ENCODE data around the gene TRAPPC3L. TPM values are rescaled to one million over a fixed set of nuclear protein-coding genes. Genes with fewer than 3 reads are reported as not detected.

The TRAPPC3L gene
- polyA plus RNA-seq, 1 of the 3 experiments (the other 2 are of a cell fraction) = 0.03 TPM

DNA sequence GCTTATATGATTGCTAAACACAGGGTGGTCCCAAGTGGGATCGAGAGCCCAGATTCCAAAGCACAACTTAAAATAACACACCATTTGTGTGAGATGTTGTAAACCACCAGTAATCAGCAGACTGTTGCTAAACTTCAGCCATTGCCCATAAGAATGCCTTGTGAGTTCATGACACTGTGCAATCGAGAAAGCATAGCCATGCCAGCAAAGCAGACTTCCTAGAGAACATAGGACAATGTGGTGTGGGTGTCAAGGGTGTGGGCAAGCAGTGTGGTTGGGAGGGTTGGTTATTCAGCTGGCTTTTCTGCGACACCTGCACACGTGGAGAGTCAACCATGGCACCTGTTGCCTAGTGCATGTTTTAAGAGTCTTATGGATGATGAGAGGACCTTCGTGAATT, 100.4 kb downstream of the TRAPPC3L start:
- 73% methylated on average over 5 of the region's 5 CpGs for WGBS (ENCODE audit: low lambda C conversion rate)
- Histone ChIP-seq H3K4me2 (no peak overlapping the region), H3K4me1 (ENCODE audit: control insufficient read depth in 1 of 2, insufficient read depth in 2 of 2, low read depth in 1 of 2, low read length in 1 of 2) (peaks cover 0 to 6% of the 10 kb centered on the region in 2 experiments; a peak in 3 of 4 replicates), H3K79me2 (ENCODE audit: insufficient read depth) (no peaks in the 10 kb centered on the region), H3F3A (replicated peaks; ENCODE audit: insufficient read depth) (peaks cover 14% of the 10 kb centered on the region), H3K27ac (ENCODE audit: low read depth in 2 of 2, low read length in 1 of 2) (no peak overlapping the region), H2AFZ (ENCODE audit: low read depth) (no peak overlapping the region), H3K9me3 (no peaks in the 10 kb centered on the region), H3K4me3 (ENCODE audit: low read depth in 2 of 2, low read length in 1 of 2) (no peak overlapping the region), H3K9me2 (no peaks in the 10 kb centered on the region), H3K9ac (no peak overlapping the region), H3K27me3 (ENCODE audit: insufficient read depth) (no peaks in the 10 kb centered on the region), H4K20me1 (ENCODE audit: insufficient read depth) (no peaks in the 10 kb centered on the region), H3K36me3 (replicated peaks in 1 of 2; ENCODE audit: control insufficient read depth in 1 of 2, insufficient read depth in 2 of 2, low read length in 1 of 2) (no peaks in the 10 kb centered on the region)
- no peak for DNase-seq
- TF ChIP-seq TCF12 (IDR thresholded peaks at IDR 0.05) (no peak), EP300 (IDR thresholded peaks at IDR 0.05; ENCODE audit: borderline replicate concordance in 1 of 2, low read depth in 1 of 2, low read length in 1 of 2) (no peak), SMC3 (IDR thresholded peaks at IDR 0.05; ENCODE audit: low read depth, low read length) (no peak), NRF1 (IDR thresholded peaks at IDR 0.05; ENCODE audit: low read depth, low read length) (no peak), RFX5 (IDR thresholded peaks at IDR 0.05; ENCODE audit: low read length) (no peak), EZH2phosphoT487 (IDR thresholded peaks at IDR 0.05; ENCODE audit: borderline replicate concordance, low read depth) (no peak), MEF2A (IDR thresholded peaks at IDR 0.05; ENCODE audit: borderline replicate concordance, low read depth) (no peak), RAD21 (IDR thresholded peaks at IDR 0.05; ENCODE audit: low read length) (no peak), CHD2 (IDR thresholded peaks at IDR 0.05; ENCODE audit: low read length, partially characterized antibody) (no peak)
- TF ChIP-seq, protein P1, sequence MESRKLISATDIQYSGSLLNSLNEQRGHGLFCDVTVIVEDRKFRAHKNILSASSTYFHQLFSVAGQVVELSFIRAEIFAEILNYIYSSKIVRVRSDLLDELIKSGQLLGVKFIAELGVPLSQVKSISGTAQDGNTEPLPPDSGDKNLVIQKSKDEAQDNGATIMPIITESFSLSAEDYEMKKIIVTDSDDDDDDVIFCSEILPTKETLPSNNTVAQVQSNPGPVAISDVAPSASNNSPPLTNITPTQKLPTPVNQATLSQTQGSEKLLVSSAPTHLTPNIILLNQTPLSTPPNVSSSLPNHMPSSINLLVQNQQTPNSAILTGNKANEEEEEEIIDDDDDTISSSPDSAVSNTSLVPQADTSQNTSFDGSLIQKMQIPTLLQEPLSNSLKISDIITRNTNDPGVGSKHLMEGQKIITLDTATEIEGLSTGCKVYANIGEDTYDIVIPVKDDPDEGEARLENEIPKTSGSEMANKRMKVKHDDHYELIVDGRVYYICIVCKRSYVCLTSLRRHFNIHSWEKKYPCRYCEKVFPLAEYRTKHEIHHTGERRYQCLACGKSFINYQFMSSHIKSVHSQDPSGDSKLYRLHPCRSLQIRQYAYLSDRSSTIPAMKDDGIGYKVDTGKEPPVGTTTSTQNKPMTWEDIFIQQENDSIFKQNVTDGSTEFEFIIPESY (IDR thresholded peaks at IDR 0.05; ENCODE audit: borderline replicate concordance, low read depth) = no peak
- TF ChIP-seq, protein P2, sequence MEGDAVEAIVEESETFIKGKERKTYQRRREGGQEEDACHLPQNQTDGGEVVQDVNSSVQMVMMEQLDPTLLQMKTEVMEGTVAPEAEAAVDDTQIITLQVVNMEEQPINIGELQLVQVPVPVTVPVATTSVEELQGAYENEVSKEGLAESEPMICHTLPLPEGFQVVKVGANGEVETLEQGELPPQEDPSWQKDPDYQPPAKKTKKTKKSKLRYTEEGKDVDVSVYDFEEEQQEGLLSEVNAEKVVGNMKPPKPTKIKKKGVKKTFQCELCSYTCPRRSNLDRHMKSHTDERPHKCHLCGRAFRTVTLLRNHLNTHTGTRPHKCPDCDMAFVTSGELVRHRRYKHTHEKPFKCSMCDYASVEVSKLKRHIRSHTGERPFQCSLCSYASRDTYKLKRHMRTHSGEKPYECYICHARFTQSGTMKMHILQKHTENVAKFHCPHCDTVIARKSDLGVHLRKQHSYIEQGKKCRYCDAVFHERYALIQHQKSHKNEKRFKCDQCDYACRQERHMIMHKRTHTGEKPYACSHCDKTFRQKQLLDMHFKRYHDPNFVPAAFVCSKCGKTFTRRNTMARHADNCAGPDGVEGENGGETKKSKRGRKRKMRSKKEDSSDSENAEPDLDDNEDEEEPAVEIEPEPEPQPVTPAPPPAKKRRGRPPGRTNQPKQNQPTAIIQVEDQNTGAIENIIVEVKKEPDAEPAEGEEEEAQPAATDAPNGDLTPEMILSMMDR (IDR thresholded peaks at IDR 0.05) = no peak
- CTCF ChIA-PET = interaction anchor here (0.6 to 4.3 kb wide), 7 partner anchors 16 to 157 kb away, joined by 3 to 19 read pairs (median 4); partner anchors contain the start of gene CALHM6
- POLR2A ChIA-PET = no interaction called here

Other genes starting within 250 kb of the TRAPPC3L start
- gene DSE, start 174.7 kb downstream of the TRAPPC3L start, polyA plus RNA-seq (2012; rRNA removed) = 12.7 and 17.4 TPM in 2 replicates
- gene CALHM6, start 84.3 kb downstream of the TRAPPC3L start, polyA plus RNA-seq (2012; rRNA removed) = 0.31 and 0.51 TPM in 2 replicates
- 0.38 and 0.55 TPM in 2 replicates for gene CALHM5, start 34.0 kb downstream of the TRAPPC3L start, polyA plus RNA-seq (2012; rRNA removed)
- not detected in 2 replicates for gene CALHM4, start 8.1 kb upstream of the TRAPPC3L start, polyA plus RNA-seq (2012; rRNA removed)
- 17.7 and 18.8 TPM in 2 replicates for gene RWDD1, start 25.8 kb upstream of the TRAPPC3L start, polyA plus RNA-seq (2012; rRNA removed)
- gene RSPH4A, start 70.8 kb upstream of the TRAPPC3L start, polyA plus RNA-seq (2012; rRNA removed) = 0.30 and 0.37 TPM in 2 replicates
- 5.5 and 7.1 TPM in 2 replicates for gene ZUP1, start 123.1 kb upstream of the TRAPPC3L start, polyA plus RNA-seq (2012; rRNA removed)
- 1.9 and 2.3 TPM in 2 replicates for gene KPNA5, start 135.5 kb upstream of the TRAPPC3L start, polyA plus RNA-seq (2012; rRNA removed)
- not detected in 2 replicates for gene FAM162B, start 220.0 kb upstream of the TRAPPC3L start, polyA plus RNA-seq (2012; rRNA removed)